ENCODE data around the gene NAGA.

GRCh38 chr22:42080287-42080686, 9.7 kb upstream of the NAGA start:
- TF ChIP-seq, protein P1, sequence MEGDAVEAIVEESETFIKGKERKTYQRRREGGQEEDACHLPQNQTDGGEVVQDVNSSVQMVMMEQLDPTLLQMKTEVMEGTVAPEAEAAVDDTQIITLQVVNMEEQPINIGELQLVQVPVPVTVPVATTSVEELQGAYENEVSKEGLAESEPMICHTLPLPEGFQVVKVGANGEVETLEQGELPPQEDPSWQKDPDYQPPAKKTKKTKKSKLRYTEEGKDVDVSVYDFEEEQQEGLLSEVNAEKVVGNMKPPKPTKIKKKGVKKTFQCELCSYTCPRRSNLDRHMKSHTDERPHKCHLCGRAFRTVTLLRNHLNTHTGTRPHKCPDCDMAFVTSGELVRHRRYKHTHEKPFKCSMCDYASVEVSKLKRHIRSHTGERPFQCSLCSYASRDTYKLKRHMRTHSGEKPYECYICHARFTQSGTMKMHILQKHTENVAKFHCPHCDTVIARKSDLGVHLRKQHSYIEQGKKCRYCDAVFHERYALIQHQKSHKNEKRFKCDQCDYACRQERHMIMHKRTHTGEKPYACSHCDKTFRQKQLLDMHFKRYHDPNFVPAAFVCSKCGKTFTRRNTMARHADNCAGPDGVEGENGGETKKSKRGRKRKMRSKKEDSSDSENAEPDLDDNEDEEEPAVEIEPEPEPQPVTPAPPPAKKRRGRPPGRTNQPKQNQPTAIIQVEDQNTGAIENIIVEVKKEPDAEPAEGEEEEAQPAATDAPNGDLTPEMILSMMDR (IDR thresholded peaks at IDR 0.05): no peak
- TF ChIP-seq POLR2A (IDR thresholded peaks at IDR 0.05): no peak

Data from adrenal gland (tissue), 5 donors.